Keratinocyte (primary cell): Measurements from ENCODE around the gene SLC23A2. TPM values are rescaled to one million over a fixed set of nuclear protein-coding genes. Genes with fewer than 3 reads are reported as not detected.

Source experiments
- DNase-seq: peaks from one replicate; pipeline ENCODE4 v3.0.0-alpha.2; 2011; ENCODE audit warnings: low read depth, missing footprints, low spot score
- FAIRE-seq: peaks from 2 replicates; lab custom pipeline; 2011; peaks lifted over from hg19 to GRCh38; lab: Jason Lieb, UNC
- H2AFZ ChIP-seq: 2 replicates; pipeline ENCODE4 v1.6.0; 2012; ENCODE audit warnings: low read length, control low read depth, inconsistent platforms; ENCODE audit not compliant: control insufficient read depth
- H3K27ac ChIP-seq: 2 replicates; pipeline ENCODE4 v1.5.1; 2011; ENCODE audit warnings: low read length; ENCODE audit not compliant: control insufficient read depth, insufficient read depth
- H3K27me3 ChIP-seq: 3 replicates; pipeline ENCODE4 v1.6.0; 2011; ENCODE audit warnings: low read length; ENCODE audit not compliant: control insufficient read depth, insufficient read depth; ENCODE audit errors: extremely low read depth
- H3K36me3 ChIP-seq, 2 experiments: 2 replicates in 1 of 2; 3 replicates in 1 of 2; pipeline ENCODE4 v1.5.1; 2011; ENCODE audit warnings: low read length in 2 of 2, mild to moderate bottlenecking in 1 of 2; ENCODE audit not compliant: control insufficient read depth in 2 of 2, insufficient read depth in 2 of 2; ENCODE audit errors: extremely low read depth in 1 of 2
- H3K4me1 ChIP-seq: 3 replicates; pipeline ENCODE4 v1.5.1; 2011; ENCODE audit warnings: low read length; ENCODE audit not compliant: control insufficient read depth, insufficient read depth; ENCODE audit errors: extremely low read depth
- H3K4me2 ChIP-seq: 3 replicates; pipeline ENCODE4 v1.6.0; 2011; ENCODE audit warnings: low read depth, low read length; ENCODE audit not compliant: control insufficient read depth, insufficient read depth; ENCODE audit errors: extremely low read depth
- H3K4me3 ChIP-seq, 3 experiments: fragments of 200-600 bp in 1 of 3; sonication (generic) in 1 of 3; 2 replicates in 2 of 3; 3 replicates in 1 of 3; pipeline ENCODE4 v1.5.1; 2011 to 2016; ENCODE audit warnings: low read length in 3 of 3, mild to moderate bottlenecking in 3 of 3, control low read depth in 2 of 3, inconsistent platforms in 1 of 3, low read depth in 1 of 3, mixed read lengths in 1 of 3, mixed run types in 1 of 3, moderate library complexity in 1 of 3; ENCODE audit not compliant: control insufficient read depth in 2 of 3, insufficient read depth in 2 of 3; ENCODE audit errors: extremely low read depth in 1 of 3
- H3K79me2 ChIP-seq: 2 replicates; pipeline ENCODE4 v1.6.0; 2012; ENCODE audit warnings: low read length; ENCODE audit not compliant: control insufficient read depth, insufficient read depth
- H3K9ac ChIP-seq: 3 replicates; pipeline ENCODE4 v1.6.0; 2011; ENCODE audit warnings: low read length; ENCODE audit not compliant: control insufficient read depth, insufficient read depth; ENCODE audit errors: extremely low read depth
- H3K9me1 ChIP-seq: 3 replicates; pipeline ENCODE4 v1.6.0; 2011; ENCODE audit warnings: low read length; ENCODE audit not compliant: control insufficient read depth, insufficient read depth; ENCODE audit errors: extremely low read depth
- H3K9me3 ChIP-seq: 2 replicates; pipeline ENCODE4 v1.5.1; 2012; ENCODE audit warnings: low read depth, low read length; ENCODE audit not compliant: control insufficient read depth
- H4K20me1 ChIP-seq: 3 replicates; pipeline ENCODE4 v1.6.0; 2011; ENCODE audit warnings: low read length; ENCODE audit not compliant: control insufficient read depth, insufficient read depth; ENCODE audit errors: extremely low read depth
- CTCF ChIP-seq, 3 experiments: IDR thresholded peaks in 1 of 3; conservative IDR thresholded peaks in 1 of 3; optimal IDR thresholded peaks in 1 of 3; 2 replicates in 2 of 3; 3 replicates in 1 of 3; pipeline versions ENCODE3 to v1.5.1; 2011; ENCODE audit warnings: low read length in 3 of 3, mild to moderate bottlenecking in 3 of 3, moderate library complexity in 2 of 3, control low read depth in 1 of 3, inconsistent platforms in 1 of 3; ENCODE audit not compliant: insufficient read depth in 2 of 3; ENCODE audit errors: extremely low read depth in 1 of 3
- EZH2 ChIP-seq: IDR thresholded peaks from one replicate; pipeline ENCODE4 v1.6.1; 2012; ENCODE audit warnings: inconsistent platforms, mild to moderate bottlenecking, low read length, moderate library complexity
- dilution Hi-C: fragments of 300-500 bp; cut with MboI; formaldehyde crosslinking; loops from one replicate; pipeline ENCODE4 v1.7.0; 2020; ENCODE audit warnings: low sequenced_read_pairs; ENCODE audit not compliant: extremely low pct_ligation_motif_present
- polyA plus RNA-seq, 5 experiments: library from polyadenylated mRNA; depleted of rRNA in 3 of 5; stranded (reverse) in 3 of 5; stranded (forward) in 1 of 5; unstranded in 1 of 5; fragments of >200 nt; gene quantifications; 1 replicate in 1 of 5; 2 replicates in 3 of 5; 3 replicates in 1 of 5; pipeline versions ENCODE4 v1.2.1 to v1.2.3, GENCODE V29; 2011 to 2012; ENCODE audit warnings: missing spikeins in 2 of 5, low read depth in 1 of 5, low replicate concordance in 1 of 5

SLC23A2 gene
- polyA plus RNA-seq, 1 donor (not counting 4 experiments of a cell fraction or from before 2014, with no cell fraction given), result 13.4 TPM

- Histone ChIP-seq H3K27me3 (peaks cover 53% of the 10 kb centered on the region), H2AFZ (no peak overlapping the region), H3K9ac (no peak overlapping the region), H3K4me2 (no peak overlapping the region), H3K9me1 (no peaks in the 10 kb centered on the region), H3K4me1 (no peaks in the 10 kb centered on the region), H3K79me2 (no peaks in the 10 kb centered on the region), H3K4me3 (no peak overlapping the region), H3K9me3 (no peaks in the 10 kb centered on the region), H3K36me3 (no peaks in the 10 kb centered on the region), H4K20me1 (peaks cover 2% of the 10 kb centered on the region), H3K27ac (no peak overlapping the region)
- TF ChIP-seq EZH2, result no peak
- TF ChIP-seq CTCF (optimal IDR thresholded peaks at IDR 0.05 in 1 of 3, IDR thresholded peaks at IDR 0.05 in 1 of 3, conservative IDR thresholded peaks at IDR 0.05 in 1 of 3; ENCODE audit: extremely low read depth in 1 of 3, insufficient read depth in 2 of 3, low read length in 3 of 3), result no peak
- dilution Hi-C loops, result no loop called here
- no peak for DNase-seq
- FAIRE-seq, result no peak
These were observed 181.4 kb downstream of the SLC23A2 start for GRCh38 chr20:4819901-4820300.

GRCh38 chr20:4817230-4817671 lies 184.1 kb downstream of the SLC23A2 start:
- Histone ChIP-seq H3K9me3 (no peaks in the 10 kb centered on the region), H3K4me1 (no peaks in the 10 kb centered on the region), H3K27me3 (peaks cover 38% of the 10 kb centered on the region), H3K9me1 (no peaks in the 10 kb centered on the region), H4K20me1 (peaks cover 2% of the 10 kb centered on the region), H3K4me2 (no peak overlapping the region), H2AFZ (no peak overlapping the region), H3K4me3 (no peak overlapping the region), H3K9ac (no peak overlapping the region), H3K36me3 (no peaks in the 10 kb centered on the region), H3K27ac (no peak overlapping the region), H3K79me2 (no peaks in the 10 kb centered on the region)
- DNase-seq (no peak), FAIRE-seq (no peak)
- TF ChIP-seq EZH2 (no peak), CTCF (optimal IDR thresholded peaks at IDR 0.05 in 1 of 3, IDR thresholded peaks at IDR 0.05 in 1 of 3, conservative IDR thresholded peaks at IDR 0.05 in 1 of 3; ENCODE audit: extremely low read depth in 1 of 3, insufficient read depth in 2 of 3, low read length in 3 of 3) (peak in 2 of 3 experiments; percentile 14 to 17)
- dilution Hi-C loops, result no loop called here
